Measurements from ENCODE around the gene TRPC4.

TRPC4 gene

DNA sequence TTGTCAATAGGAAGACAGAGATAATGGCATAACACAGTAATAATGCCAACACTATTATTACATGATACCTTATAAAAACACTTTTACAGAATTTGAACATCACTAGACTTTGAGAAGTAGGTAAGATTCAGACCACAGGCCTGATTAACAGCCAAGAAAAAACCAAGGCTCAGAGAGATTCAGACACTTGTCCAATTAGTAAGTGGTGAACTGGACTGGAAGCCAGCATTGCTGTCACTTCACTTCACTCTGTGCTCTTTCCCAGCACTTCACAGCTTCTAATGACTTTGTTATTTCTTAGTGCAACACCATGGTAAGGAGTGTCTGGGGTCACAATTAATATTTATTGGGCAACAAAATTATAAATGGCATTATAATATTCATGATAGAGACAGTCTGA is 91.9 kb downstream of the TRPC4 start:
- H3K9me3 Mint-ChIP-seq = no peaks in the 10 kb centered on the region

DNA sequence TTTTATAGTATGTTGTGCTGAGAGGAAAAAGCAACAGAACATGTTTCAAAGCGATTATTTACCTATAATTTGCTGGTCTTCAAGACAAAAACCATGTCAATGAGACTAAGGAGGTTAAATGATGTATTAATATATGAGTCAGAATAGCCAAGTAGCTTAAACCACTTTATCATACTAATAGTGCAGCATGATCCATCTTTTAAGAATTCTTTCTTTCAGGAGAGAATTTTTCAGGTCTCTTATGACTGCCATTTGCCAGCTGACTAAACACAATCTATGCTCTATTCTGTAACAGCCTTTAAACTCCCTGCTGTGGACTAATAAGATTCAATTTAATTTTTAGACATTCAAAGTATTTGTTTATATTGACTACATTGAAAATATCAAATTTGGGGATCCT is 93.7 kb downstream of the TRPC4 start:
- no peak overlapping the region for H3K4me3 Mint-ChIP-seq
- H3K4me1 Mint-ChIP-seq (ENCODE audit: low read depth) = no peaks in the 10 kb centered on the region
- no peaks in the 10 kb centered on the region for H3K36me3 Mint-ChIP-seq (ENCODE audit: low read depth)
- no peak overlapping the region for H3K27ac Mint-ChIP-seq
- no peaks in the 10 kb centered on the region for H3K27me3 Mint-ChIP-seq (ENCODE audit: low read depth)
- no peaks in the 10 kb centered on the region for H3K9me3 Mint-ChIP-seq

More for the DNA sequence above, 91.9 kb downstream of the TRPC4 start:
- Mint-ChIP-seq H3K27me3 (ENCODE audit: low read depth) (no peaks in the 10 kb centered on the region), H3K27ac (no peak overlapping the region), H3K4me1 (ENCODE audit: low read depth) (no peaks in the 10 kb centered on the region), H3K4me3 (no peak overlapping the region), H3K36me3 (ENCODE audit: low read depth) (no peaks in the 10 kb centered on the region)

DNA sequence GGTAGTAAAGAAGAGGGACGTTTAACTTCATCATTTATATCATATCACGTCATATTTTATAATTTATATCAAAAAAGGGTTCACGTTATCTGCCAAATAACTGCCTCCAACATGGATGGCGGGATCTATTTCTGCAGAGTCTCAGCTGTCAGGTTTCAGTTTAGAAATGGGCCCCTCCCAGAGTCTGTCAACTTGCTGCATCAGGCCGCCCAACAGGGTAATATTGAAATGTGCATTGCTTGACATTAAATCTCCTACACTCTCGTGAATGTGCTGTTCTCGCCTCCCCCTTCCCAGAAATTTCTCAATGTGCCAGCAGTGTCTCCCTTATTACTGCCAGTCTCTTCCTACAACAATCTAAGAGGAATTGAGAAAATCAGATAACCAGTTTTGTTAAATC is 96.9 kb downstream of the TRPC4 start:
- no peaks in the 10 kb centered on the region for H3K9me3 Mint-ChIP-seq
- no peak overlapping the region for H3K4me3 Mint-ChIP-seq
- H3K27ac Mint-ChIP-seq = no peak overlapping the region
- no peaks in the 10 kb centered on the region for H3K4me1 Mint-ChIP-seq (ENCODE audit: low read depth)
- H3K27me3 Mint-ChIP-seq (ENCODE audit: low read depth) = no peaks in the 10 kb centered on the region
- H3K36me3 Mint-ChIP-seq (ENCODE audit: low read depth) = no peaks in the 10 kb centered on the region

- H3K4me3 Mint-ChIP-seq = no peak overlapping the region
- no peaks in the 10 kb centered on the region for H3K4me1 Mint-ChIP-seq (ENCODE audit: low read depth)
- H3K27me3 Mint-ChIP-seq (ENCODE audit: low read depth) = no peaks in the 10 kb centered on the region
- no peak overlapping the region for H3K27ac Mint-ChIP-seq
- no peaks in the 10 kb centered on the region for H3K36me3 Mint-ChIP-seq (ENCODE audit: low read depth)
- H3K9me3 Mint-ChIP-seq = no peaks in the 10 kb centered on the region
These were observed 100.0 kb downstream of the TRPC4 start for GRCh38 chr13:37769545-37769944.

GRCh38 chr13:37769078-37769477 is 100.5 kb downstream of the TRPC4 start:
- H3K27ac Mint-ChIP-seq = no peak overlapping the region
- no peak overlapping the region for H3K4me3 Mint-ChIP-seq
- no peaks in the 10 kb centered on the region for H3K4me1 Mint-ChIP-seq (ENCODE audit: low read depth)
- H3K9me3 Mint-ChIP-seq = no peaks in the 10 kb centered on the region
- H3K27me3 Mint-ChIP-seq (ENCODE audit: low read depth) = no peaks in the 10 kb centered on the region
- H3K36me3 Mint-ChIP-seq (ENCODE audit: low read depth) = no peaks in the 10 kb centered on the region

GRCh38 chr13:37766502-37766901 is 103.1 kb downstream of the TRPC4 start:
- Mint-ChIP-seq H3K9me3 (no peaks in the 10 kb centered on the region), H3K36me3 (ENCODE audit: low read depth) (no peaks in the 10 kb centered on the region), H3K4me3 (no peak overlapping the region), H3K27me3 (ENCODE audit: low read depth) (no peaks in the 10 kb centered on the region), H3K27ac (no peak overlapping the region), H3K4me1 (ENCODE audit: low read depth) (no peaks in the 10 kb centered on the region)

DNA sequence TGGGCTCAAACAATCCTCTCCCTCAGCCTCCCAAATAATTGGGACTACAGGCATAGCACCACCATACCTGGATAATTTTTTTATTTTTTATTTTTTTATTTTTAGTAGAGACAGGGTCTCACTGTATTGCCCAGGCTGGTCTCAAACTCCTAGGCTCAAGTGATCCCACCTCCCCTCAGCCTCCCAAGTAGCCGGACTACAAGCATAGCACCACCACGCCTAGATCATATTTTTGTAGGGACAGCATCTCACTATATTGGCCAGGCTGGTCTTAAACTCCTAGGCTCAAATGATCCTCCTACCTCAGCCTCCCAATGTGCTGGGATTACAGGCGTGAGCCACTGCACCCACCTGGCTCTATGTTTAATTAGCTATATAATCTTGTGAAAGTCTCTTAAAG is 114.2 kb downstream of the TRPC4 start:
- no peak overlapping the region for H3K4me3 Mint-ChIP-seq
- H3K27ac Mint-ChIP-seq = no peak overlapping the region
- H3K9me3 Mint-ChIP-seq = no peaks in the 10 kb centered on the region
- H3K36me3 Mint-ChIP-seq (ENCODE audit: low read depth) = no peaks in the 10 kb centered on the region
- H3K4me1 Mint-ChIP-seq (ENCODE audit: low read depth) = no peaks in the 10 kb centered on the region
- no peaks in the 10 kb centered on the region for H3K27me3 Mint-ChIP-seq (ENCODE audit: low read depth)

GRCh38 chr13:37753776-37754175 is 115.8 kb downstream of the TRPC4 start:
- Mint-ChIP-seq H3K4me3 (no peak overlapping the region), H3K27me3 (ENCODE audit: low read depth) (no peaks in the 10 kb centered on the region), H3K36me3 (ENCODE audit: low read depth) (no peaks in the 10 kb centered on the region), H3K9me3 (no peaks in the 10 kb centered on the region), H3K4me1 (ENCODE audit: low read depth) (no peaks in the 10 kb centered on the region), H3K27ac (no peak overlapping the region)

DNA sequence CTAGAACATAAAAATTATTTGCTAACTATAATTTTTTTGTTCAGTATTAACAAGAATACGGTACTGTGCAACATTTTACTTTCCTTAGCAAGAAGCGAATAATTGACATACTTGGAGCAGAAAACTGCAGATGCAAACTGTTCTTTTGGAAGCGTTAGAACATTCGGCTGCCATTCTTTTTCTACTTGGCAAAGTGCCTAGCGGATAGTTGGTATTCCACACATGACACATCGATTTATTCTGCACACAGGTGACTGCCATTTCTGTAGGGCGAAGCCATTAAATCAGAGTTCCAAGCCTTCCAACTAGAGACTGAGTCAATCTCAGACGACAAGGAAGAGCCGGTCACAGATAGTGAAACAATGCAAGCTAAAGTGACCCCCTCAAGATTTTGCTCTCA is 117.4 kb downstream of the TRPC4 start:
- Mint-ChIP-seq H3K4me3 (no peak overlapping the region), H3K27me3 (ENCODE audit: low read depth) (no peaks in the 10 kb centered on the region), H3K4me1 (ENCODE audit: low read depth) (no peaks in the 10 kb centered on the region), H3K36me3 (ENCODE audit: low read depth) (no peaks in the 10 kb centered on the region), H3K27ac (no peak overlapping the region), H3K9me3 (no peaks in the 10 kb centered on the region)

- Mint-ChIP-seq H3K9me3 (no peaks in the 10 kb centered on the region), H3K4me3 (no peak overlapping the region), H3K27me3 (ENCODE audit: low read depth) (no peaks in the 10 kb centered on the region)
These were observed 118.5 kb downstream of the TRPC4 start for GRCh38 chr13:37751025-37751424.

GRCh38 chr13:37748913-37749312 is 120.7 kb downstream of the TRPC4 start:
- H3K36me3 Mint-ChIP-seq (ENCODE audit: low read depth) = no peaks in the 10 kb centered on the region
- no peaks in the 10 kb centered on the region for H3K9me3 Mint-ChIP-seq
- H3K27me3 Mint-ChIP-seq (ENCODE audit: low read depth) = no peaks in the 10 kb centered on the region
- no peak overlapping the region for H3K27ac Mint-ChIP-seq
- no peak overlapping the region for H3K4me3 Mint-ChIP-seq
- no peaks in the 10 kb centered on the region for H3K4me1 Mint-ChIP-seq (ENCODE audit: low read depth)

More at GRCh38 chr13:37751025-37751424, 118.5 kb downstream of the TRPC4 start:
- H3K4me1 Mint-ChIP-seq (ENCODE audit: low read depth) = no peaks in the 10 kb centered on the region
- no peak overlapping the region for H3K27ac Mint-ChIP-seq
- no peaks in the 10 kb centered on the region for H3K36me3 Mint-ChIP-seq (ENCODE audit: low read depth)

DNA sequence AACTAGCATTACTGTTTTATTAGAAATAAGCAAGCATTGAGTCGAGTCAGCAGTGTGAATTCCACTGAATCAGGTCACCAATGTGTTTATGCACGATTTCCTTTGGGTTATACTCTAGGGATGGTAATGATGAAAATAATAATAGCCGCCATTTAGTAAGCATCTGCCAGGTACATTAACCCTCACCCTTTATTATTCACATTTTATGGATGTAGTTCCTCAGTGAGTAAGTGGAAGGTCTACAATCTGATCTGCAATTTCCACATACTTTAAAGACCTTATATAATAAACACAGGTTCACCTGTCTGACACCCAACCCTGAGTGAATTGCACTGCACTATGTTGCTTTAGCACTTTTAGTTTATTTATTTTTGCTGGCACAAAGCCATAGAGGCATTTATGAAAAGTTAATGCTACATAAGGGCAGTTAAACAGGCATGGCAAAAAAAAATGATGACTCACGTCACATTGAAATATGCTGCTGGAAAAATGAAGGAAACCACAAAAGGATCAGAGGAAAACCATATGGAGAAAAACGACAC is 122.4 kb downstream of the TRPC4 start:
- H3K4me1 Mint-ChIP-seq (ENCODE audit: low read depth) = no peaks in the 10 kb centered on the region

DNA sequence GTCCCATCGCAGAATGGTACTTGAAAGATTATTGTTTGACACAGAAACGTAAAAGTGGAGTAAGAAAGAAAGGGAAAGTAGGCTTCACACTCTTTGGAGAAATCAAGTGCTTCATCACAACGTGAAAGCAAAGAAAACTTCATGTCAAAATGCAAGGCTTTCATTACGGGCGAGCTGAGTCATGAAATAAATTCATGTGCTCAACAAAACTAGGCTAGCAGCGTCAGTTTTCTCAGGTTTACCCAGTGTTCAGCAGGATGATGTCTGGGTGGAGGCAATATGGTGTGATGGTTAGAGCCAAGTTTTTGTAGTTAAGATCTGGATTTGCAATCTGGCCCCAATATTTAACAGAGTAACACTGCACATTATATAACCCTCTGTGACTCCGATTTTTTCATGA is 128.0 kb downstream of the TRPC4 start:
- H3K36me3 Mint-ChIP-seq (ENCODE audit: low read depth) = no peaks in the 10 kb centered on the region
- no peak overlapping the region for H3K27ac Mint-ChIP-seq
- H3K4me3 Mint-ChIP-seq = no peak overlapping the region

More for the DNA sequence above, 122.4 kb downstream of the TRPC4 start:
- H3K9me3 Mint-ChIP-seq = no peaks in the 10 kb centered on the region
- no peak overlapping the region for H3K27ac Mint-ChIP-seq
- no peaks in the 10 kb centered on the region for H3K27me3 Mint-ChIP-seq (ENCODE audit: low read depth)
- H3K4me3 Mint-ChIP-seq = no peak overlapping the region
- no peaks in the 10 kb centered on the region for H3K36me3 Mint-ChIP-seq (ENCODE audit: low read depth)

GRCh38 chr13:37736045-37736444 is 133.5 kb downstream of the TRPC4 start:
- H3K27ac Mint-ChIP-seq = no peak overlapping the region
- no peaks in the 10 kb centered on the region for H3K4me1 Mint-ChIP-seq (ENCODE audit: low read depth)
- H3K36me3 Mint-ChIP-seq (ENCODE audit: low read depth) = no peaks in the 10 kb centered on the region
- no peaks in the 10 kb centered on the region for H3K9me3 Mint-ChIP-seq
- no peaks in the 10 kb centered on the region for H3K27me3 Mint-ChIP-seq (ENCODE audit: low read depth)
- no peak overlapping the region for H3K4me3 Mint-ChIP-seq

More for the DNA sequence above, 128.0 kb downstream of the TRPC4 start:
- Mint-ChIP-seq H3K9me3 (no peaks in the 10 kb centered on the region), H3K4me1 (ENCODE audit: low read depth) (no peaks in the 10 kb centered on the region), H3K27me3 (ENCODE audit: low read depth) (no peaks in the 10 kb centered on the region)

DNA sequence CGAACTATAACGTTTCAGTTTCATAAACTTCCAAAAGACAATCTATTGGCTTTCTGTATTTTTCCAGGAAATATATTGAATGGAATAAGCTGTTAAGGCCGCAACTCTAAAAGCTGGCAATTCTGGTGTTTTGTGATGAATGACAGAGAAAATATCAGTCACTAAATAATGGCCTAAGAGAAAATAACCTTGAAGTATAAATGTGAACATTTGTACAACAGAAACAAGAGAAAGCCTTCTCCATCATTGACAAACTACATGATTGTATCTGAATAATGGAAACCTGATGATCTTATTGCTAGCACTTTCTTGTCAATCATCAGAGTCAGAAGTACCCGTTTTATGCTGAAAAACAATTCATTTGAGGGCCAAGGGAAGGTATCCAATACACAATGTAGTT is 134.3 kb downstream of the TRPC4 start:
- Mint-ChIP-seq H3K4me3 (no peak overlapping the region), H3K4me1 (ENCODE audit: low read depth) (no peaks in the 10 kb centered on the region), H3K27ac (no peak overlapping the region), H3K9me3 (no peaks in the 10 kb centered on the region), H3K27me3 (ENCODE audit: low read depth) (no peaks in the 10 kb centered on the region), H3K36me3 (ENCODE audit: low read depth) (no peaks in the 10 kb centered on the region)

- no peaks in the 10 kb centered on the region for H3K27me3 Mint-ChIP-seq (ENCODE audit: low read depth)
- no peak overlapping the region for H3K4me3 Mint-ChIP-seq
- H3K9me3 Mint-ChIP-seq = no peaks in the 10 kb centered on the region
- no peaks in the 10 kb centered on the region for H3K4me1 Mint-ChIP-seq (ENCODE audit: low read depth)
- H3K27ac Mint-ChIP-seq = no peak overlapping the region
- H3K36me3 Mint-ChIP-seq (ENCODE audit: low read depth) = no peaks in the 10 kb centered on the region
These were observed 139.7 kb downstream of the TRPC4 start for GRCh38 chr13:37729876-37730275.
